Endometrium (tissue), 2 donors: ENCODE results near the gene RHOH.

ENCODE experiments used
- FAIRE-seq: peaks from 2 replicates; lab custom pipeline; 2012; peaks lifted over from hg19 to GRCh38; lab: Jason Lieb, UNC
- donor health status: control.
- donor health status: control.

The RHOH gene

DNA sequence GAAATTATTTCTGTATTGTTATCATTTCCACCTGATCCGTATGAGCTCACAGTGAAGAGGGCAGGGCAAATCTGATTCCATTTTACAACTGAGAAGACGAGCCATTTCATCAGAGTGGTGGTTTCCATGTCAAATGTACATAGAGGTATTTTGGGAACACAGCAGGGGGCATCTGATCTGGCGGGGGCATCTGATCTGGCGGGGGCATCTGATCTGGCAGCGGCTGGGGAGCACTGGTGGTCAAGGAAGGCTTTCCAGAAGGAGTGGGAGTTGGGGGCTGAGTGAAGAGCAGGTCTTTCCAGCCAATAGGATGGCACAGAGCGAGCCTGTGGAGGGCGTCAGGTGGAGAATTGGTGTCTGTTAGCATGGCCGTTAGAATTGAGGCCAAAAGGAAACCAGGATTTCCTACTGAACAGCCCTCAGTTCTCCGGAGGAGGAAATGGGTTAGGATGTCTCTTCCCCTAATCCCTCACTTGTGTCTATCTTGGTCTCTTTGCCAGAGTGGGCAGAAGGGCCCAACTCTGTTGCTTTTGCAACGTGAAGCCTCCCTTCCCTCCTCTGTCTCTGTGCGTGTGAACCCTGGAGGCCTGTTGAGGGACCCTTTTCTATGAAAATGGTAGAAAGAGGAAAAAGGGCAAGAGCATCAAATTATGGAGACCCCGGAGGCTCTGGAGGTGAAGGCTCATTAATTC, 41.3 kb downstream of the RHOH start:
- FAIRE-seq = no peak

GRCh38 chr4:40238700-40239548, 42.1 kb downstream of the RHOH start:
- no peak for FAIRE-seq

- FAIRE-seq = no peak
These were observed 43.3 kb downstream of the RHOH start for GRCh38 chr4:40240040-40240653.

DNA sequence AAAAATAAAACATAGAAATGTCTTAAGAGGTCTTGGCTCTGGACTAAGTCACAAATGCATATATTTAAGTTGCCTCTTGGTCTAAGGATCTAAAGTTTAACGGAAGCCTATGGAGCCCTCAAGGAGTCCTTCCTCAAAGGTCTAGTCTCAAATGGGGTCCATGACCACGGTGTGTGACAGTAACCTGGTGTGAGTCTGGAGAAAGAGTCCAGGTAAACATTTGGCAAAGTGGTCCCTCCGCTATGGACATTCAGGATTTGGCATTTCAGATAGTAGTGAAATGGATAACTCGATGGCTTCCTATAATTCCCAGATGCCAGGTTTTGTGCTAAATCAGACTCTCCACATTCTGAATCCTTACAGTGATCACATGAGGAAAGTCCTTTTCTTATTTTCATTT, 44.2 kb downstream of the RHOH start:
- no peak for FAIRE-seq

GRCh38 chr4:40241941-40242340, 45.1 kb downstream of the RHOH start:
- FAIRE-seq = no peak

- FAIRE-seq = no peak
These were observed 46.6 kb downstream of the RHOH start for GRCh38 chr4:40243386-40243948.

GRCh38 chr4:40244606-40245005, 47.8 kb downstream of the RHOH start:
- FAIRE-seq = no peak

- FAIRE-seq = no peak
These were observed 48.7 kb downstream of the RHOH start for GRCh38 chr4:40245550-40245949.

- FAIRE-seq = no peak
These were observed 49.4 kb downstream of the RHOH start for GRCh38 chr4:40246011-40246900.

- no peak for FAIRE-seq
These were observed 50.1 kb downstream of the RHOH start for GRCh38 chr4:40246938-40247337.

DNA sequence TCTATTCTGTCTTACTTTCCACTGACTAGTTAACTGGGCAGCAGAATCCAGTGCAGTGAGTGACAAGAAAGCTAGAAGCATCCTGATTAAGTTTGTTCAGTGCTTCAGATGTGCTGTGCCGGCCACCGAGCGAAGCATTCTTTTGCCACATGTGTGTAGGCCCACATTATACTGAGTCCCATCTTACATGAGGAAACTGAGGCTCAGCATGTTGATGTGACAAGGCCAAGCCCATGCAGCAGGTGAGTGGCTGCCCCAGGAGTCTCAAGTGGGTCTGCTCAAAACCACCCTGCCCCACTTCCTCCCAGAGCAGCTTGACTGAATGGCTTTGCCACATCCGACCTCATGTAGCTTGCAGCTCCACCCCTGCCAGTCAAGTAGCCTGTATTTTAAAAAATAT, 50.5 kb downstream of the RHOH start:
- no peak for FAIRE-seq

GRCh38 chr4:40251366-40251765, 54.5 kb downstream of the RHOH start:
- no peak for FAIRE-seq

- FAIRE-seq = no peak
These were observed 57.1 kb downstream of the RHOH start for GRCh38 chr4:40253906-40254305.

DNA sequence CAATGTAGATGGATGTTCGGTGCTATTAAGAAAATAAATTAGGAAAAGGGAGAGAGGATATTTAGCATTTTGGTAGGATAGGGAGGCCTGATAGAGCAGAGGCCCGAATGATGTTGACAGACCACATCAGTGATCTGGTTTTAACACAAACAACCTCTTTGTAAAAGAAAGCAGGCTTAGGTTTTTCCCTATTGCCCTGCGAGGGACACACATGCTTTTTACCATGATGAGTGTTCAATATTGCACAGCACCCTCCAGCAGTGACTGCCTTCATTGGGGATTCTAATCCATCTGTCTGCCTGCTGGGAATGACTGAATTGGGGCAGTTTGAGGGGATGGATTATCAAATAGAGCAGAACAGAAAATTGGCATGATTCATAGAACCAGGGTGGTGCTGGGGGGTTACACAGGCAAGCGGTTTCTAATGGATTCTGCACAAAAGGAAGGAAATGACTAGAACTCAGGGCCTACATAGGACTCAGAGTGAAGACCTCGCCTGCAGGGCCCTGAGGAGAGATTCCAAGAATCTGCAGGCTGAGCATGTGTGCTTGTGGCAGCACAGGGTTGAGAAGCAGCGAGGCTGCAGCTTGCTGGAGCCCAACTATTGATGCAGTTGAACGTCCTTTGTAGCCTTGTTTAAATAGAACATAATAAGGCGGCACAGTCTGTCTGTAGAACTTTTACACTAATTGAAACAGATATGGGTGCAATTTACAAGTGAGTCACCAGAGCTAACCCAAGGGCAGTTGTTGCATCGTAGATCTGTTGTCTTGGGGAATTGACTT, 58.0 kb downstream of the RHOH start:
- FAIRE-seq = no peak

DNA sequence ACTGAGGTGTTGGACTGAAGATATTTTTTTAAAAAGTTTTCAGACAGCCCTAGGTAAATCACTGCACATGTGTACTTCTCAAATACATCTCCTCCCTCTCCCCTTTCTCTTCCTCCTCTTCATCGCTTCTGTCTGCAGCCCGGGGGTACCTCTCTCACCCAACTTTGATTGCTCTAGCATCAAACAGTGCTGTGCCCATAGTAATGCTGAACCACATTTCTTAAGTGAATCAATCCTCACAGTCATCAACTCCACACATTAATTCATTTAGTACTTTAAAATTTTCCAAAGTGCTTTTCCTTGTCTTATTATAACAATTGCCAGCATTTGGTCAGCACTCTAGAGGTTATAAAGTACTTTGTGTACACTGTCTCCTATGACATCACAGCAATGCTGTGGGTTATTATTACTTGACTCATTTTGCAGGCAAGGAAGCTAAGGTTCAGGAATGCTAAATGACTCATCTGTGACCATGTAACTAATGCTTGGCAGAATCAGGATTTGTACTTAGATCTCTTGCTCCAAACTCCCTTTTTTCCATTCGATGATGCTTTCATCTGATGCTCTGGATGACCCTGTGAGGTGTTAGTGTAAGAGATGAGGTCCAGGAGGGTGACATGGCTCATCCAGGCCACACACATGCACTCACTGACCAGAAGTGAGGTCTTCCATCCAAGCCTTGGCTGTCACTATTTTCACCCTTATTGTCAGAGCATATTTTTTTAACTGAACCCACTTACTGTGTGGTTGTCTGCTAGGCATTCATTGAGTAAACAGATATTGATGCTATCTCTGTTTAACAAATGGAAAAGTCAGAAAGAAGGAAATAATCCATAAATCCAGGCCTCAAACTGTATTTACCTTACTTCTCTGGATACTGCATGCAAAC, 58.8 kb downstream of the RHOH start:
- FAIRE-seq = no peak

- FAIRE-seq = no peak
These were observed 59.5 kb downstream of the RHOH start for GRCh38 chr4:40256329-40256728.

DNA sequence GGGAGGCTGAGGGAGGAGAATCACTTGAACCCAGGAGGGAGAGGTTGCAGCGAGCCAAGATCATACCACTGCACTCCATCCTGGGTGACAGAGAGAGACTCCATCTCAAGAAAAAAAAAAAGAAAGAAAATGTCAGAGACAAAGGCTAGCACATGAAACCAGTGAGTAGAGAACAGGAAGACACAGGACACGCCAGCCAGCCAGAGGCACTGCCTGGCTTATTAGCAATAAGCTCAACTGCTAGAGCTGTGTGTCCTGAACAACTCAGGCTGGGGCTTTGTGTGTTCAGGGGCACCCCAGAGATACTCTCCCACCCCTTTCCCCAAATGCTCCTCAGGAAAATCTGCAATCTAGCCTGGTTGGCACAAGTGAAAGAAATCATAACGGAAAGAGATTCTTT, 60.0 kb downstream of the RHOH start:
- FAIRE-seq = no peak

- no peak for FAIRE-seq
These were observed 61.8 kb downstream of the RHOH start for GRCh38 chr4:40258627-40259026.

DNA sequence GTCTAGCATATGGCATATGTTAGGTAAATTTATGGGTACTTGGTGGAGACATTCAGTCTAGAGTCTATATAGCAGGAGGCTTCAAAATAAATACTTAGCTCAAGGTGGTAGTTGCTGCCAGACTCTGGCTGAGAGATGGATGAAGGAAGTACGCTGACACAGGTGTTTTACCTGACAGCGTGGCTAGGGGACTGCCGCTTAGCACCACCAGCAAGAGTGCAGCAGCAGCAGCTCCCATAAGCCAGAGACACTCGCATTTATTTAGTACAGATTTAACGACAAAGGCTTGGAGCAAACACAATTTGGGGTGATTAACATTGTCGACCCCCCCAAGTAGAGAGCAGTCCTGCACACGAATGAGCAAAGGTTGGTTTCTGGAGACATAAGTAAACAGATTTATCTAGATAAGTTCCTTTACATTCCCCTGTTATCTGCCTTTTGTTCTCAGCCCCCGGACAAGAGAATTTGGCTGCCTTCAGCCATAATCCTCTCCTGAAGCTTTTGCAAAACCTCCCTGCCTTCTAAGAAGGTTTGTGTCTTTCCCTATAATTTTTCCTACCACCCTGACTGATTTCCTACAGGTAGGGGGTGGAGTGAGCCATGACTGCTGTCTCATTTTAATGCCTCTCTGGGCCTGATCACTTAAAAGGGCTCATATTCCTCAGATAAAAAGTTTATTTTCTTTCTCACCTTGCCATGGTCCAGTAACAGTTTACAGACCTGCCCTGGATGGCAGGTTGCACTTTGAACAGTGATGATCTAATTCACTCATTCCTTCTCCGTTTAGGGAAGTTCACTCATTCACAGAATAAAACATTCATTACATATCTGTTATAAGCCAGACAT, 64.6 kb downstream of the RHOH start:
- FAIRE-seq = no peak
